ENCODE data around the gene TMPRSS11B. TPM values are rescaled to one million over a fixed set of nuclear protein-coding genes. Genes with fewer than 3 reads are reported as not detected.
"Not testable (repeated sequence)": the region's sequence is repeated elsewhere in the genome, so short reads cannot be mapped to it uniquely, and the experiment has no call there.

TMPRSS11B gene
- total and polyA plus RNA-seq, 10 donors: 0.09 to 0.35 TPM; not detected in 8

- intact Hi-C loops (cut with DNase I; ENCODE audit: low total_unique reads): no loop called here
- Histone ChIP-seq H3K4me3 (no peak overlapping the region), H3K27me3 (replicated peaks in 1 of 7) (no peaks in the 10 kb centered on the region), H3K27ac (no peak overlapping the region), H3K36me3 (no peaks in the 10 kb centered on the region), H3K4me1 (no peaks in the 10 kb centered on the region), H3K9me3 (no peaks in the 10 kb centered on the region)
- 37 to 65% (median 56%) methylated on average over 1 of the region's 1 CpG for WGBS, 5 donors
- DNase-seq: no peak
- TF ChIP-seq CTCF (IDR thresholded peaks at IDR 0.05 in 8 of 11, conservative IDR thresholded peaks at IDR 0.05 in 3 of 11) (no peak), POLR2AphosphoS5 (IDR thresholded peaks at IDR 0.05) (no peak), POLR2A (IDR thresholded peaks at IDR 0.05) (no peak)
Measured at GRCh38 chr4:68228568-68228967, 16.9 kb downstream of the TMPRSS11B start.

GRCh38 chr4:68218044-68218443 lies 27.4 kb downstream of the TMPRSS11B start:
- Histone ChIP-seq H3K27ac (no peak overlapping the region), H3K4me3 (no peak overlapping the region), H3K9me3 (no peaks in the 10 kb centered on the region), H3K36me3 (no peaks in the 10 kb centered on the region), H3K27me3 (replicated peaks in 1 of 7) (no peaks in the 10 kb centered on the region), H3K4me1 (no peaks in the 10 kb centered on the region)
- 29 to 35% (median 33%) methylated on average over 1 of the region's 1 CpG for WGBS, 5 donors
- no peak for TF ChIP-seq POLR2A (IDR thresholded peaks at IDR 0.05)
- no peak for TF ChIP-seq CTCF (IDR thresholded peaks at IDR 0.05 in 8 of 11, conservative IDR thresholded peaks at IDR 0.05 in 3 of 11)
- TF ChIP-seq POLR2AphosphoS5 (IDR thresholded peaks at IDR 0.05): no peak
- DNase-seq: no peak
- intact Hi-C loops (cut with DNase I; ENCODE audit: low total_unique reads): no loop called here

GRCh38 chr4:68216501-68216900 lies 29.0 kb downstream of the TMPRSS11B start:
- Histone ChIP-seq H3K4me1 (no peaks in the 10 kb centered on the region), H3K27me3 (replicated peaks in 1 of 7) (no peaks in the 10 kb centered on the region), H3K4me3 (no peak overlapping the region), H3K9me3 (peaks cover 0 to 4% (median 0%) of the 10 kb centered on the region in 8 donors), H3K27ac (no peak overlapping the region), H3K36me3 (no peaks in the 10 kb centered on the region)
- no peak for TF ChIP-seq CTCF (IDR thresholded peaks at IDR 0.05 in 8 of 11, conservative IDR thresholded peaks at IDR 0.05 in 3 of 11)
- no peak for DNase-seq
- intact Hi-C loops (cut with DNase I; ENCODE audit: low total_unique reads): no loop called here

- H3K9me3 ChIP-seq: peaks cover 4 to 52% (median 40%) of the 10 kb centered on the region in 8 donors
- H3K27ac ChIP-seq: no peak overlapping the region
- no peaks in the 10 kb centered on the region for H3K27me3 ChIP-seq (replicated peaks in 1 of 7)
- 78 to 88% (median 84%) methylated on average over 1 of the region's 1 CpG for WGBS, 5 donors
- H3K36me3 ChIP-seq: no peaks in the 10 kb centered on the region
- no peaks in the 10 kb centered on the region for H3K4me1 ChIP-seq
- intact Hi-C loops (cut with DNase I; ENCODE audit: low total_unique reads): no loop called here
- H3K4me3 ChIP-seq: no peak overlapping the region
- no peak for DNase-seq
- TF ChIP-seq POLR2AphosphoS5 (IDR thresholded peaks at IDR 0.05) (no peak), CTCF (IDR thresholded peaks at IDR 0.05 in 8 of 11, conservative IDR thresholded peaks at IDR 0.05 in 3 of 11) (no peak)
Measured at GRCh38 chr4:68209003-68209402, 36.5 kb downstream of the TMPRSS11B start.

- H3K27ac ChIP-seq; intact Hi-C loops (cut with DNase I; ENCODE audit: low total_unique reads); H3K27me3 ChIP-seq (replicated peaks in 1 of 7); H3K4me1 ChIP-seq; H3K4me3 ChIP-seq; DNase-seq; H3K36me3 ChIP-seq: not testable (repeated sequence)
- 79 to 94% (median 85%) methylated on average over 2 to 5 of the region's 5 CpGs for WGBS, 5 donors
- H3K9me3 ChIP-seq: peaks cover 0 to 16% (median 0%) of the 10 kb centered on the region in 8 donors
Measured at GRCh38 chr4:68194305-68194704, 51.2 kb downstream of the TMPRSS11B start.
